A673 (cell line): ENCODE results near the gene TENM4. TPM values are rescaled to one million over a fixed set of nuclear protein-coding genes. Genes with fewer than 3 reads are reported as not detected.

Source experiments
- BruUV-seq: library from RNA; stranded (reverse); fragments of 400-500 nt; replicated peaks from 2 replicates; lab custom pipeline; 2021; lab: Mats Ljungman, UMichigan
- CTCF ChIA-PET: fragments of 300-600 bp; sonication (Branson Sonifier 250); formaldehyde crosslinking; loops from one replicate; lab custom pipeline; 2022; ENCODE audit warnings: antibody characterized with exemption; lab: Charles Lee
- POLR2A ChIA-PET: fragments of 300-600 bp; sonication (Branson Sonifier 250); formaldehyde crosslinking; loops from one replicate; lab custom pipeline; 2022; ENCODE audit warnings: antibody characterized with exemption; ENCODE audit not compliant: low non-redundant PET; lab: Charles Lee
- DNase-seq: peaks from one replicate; pipeline ENCODE4 v3.0.0-alpha.2; 2015; ENCODE audit warnings: low spot score
- H3K27ac ChIP-seq: fragments of 200-600 bp; sonication (generic); 2 replicates; pipeline ENCODE4 v1.5.1; 2016; ENCODE audit warnings: mixed run types, low read depth, mild to moderate bottlenecking, mixed read lengths, antibody characterized with exemption, low read length; ENCODE audit not compliant: poor library complexity, severe bottlenecking
- H3K27me3 ChIP-seq: fragments of 200-600 bp; sonication (generic); replicated peaks from 2 replicates; pipeline ENCODE4 v1.6.1; 2017; ENCODE audit warnings: mixed run types, low read depth, mild to moderate bottlenecking, mixed read lengths, antibody characterized with exemption, low read length; ENCODE audit not compliant: insufficient read depth, poor library complexity
- H3K36me3 ChIP-seq: fragments of 200-600 bp; sonication (generic); 2 replicates; pipeline ENCODE4 v1.6.1; 2016; ENCODE audit warnings: mixed run types, mild to moderate bottlenecking, mixed read lengths, antibody characterized with exemption, low read length; ENCODE audit not compliant: insufficient read depth, poor library complexity, severe bottlenecking
- H3K4me1 ChIP-seq: fragments of 200-600 bp; sonication (generic); 2 replicates; pipeline ENCODE4 v1.6.1; 2017; ENCODE audit warnings: mixed run types, mild to moderate bottlenecking, mixed read lengths, antibody characterized with exemption, low read length; ENCODE audit not compliant: insufficient read depth, poor library complexity, severe bottlenecking
- H3K4me3 ChIP-seq: fragments of 200-600 bp; sonication (generic); 2 replicates; pipeline ENCODE4 v1.5.1; 2016; ENCODE audit warnings: low read depth, mixed run types, mild to moderate bottlenecking, mixed read lengths, low read length; ENCODE audit not compliant: poor library complexity, severe bottlenecking
- H3K9me3 ChIP-seq: fragments of 200-600 bp; sonication (generic); 2 replicates; pipeline ENCODE4 v1.6.1; 2016; ENCODE audit warnings: mixed run types, low read depth, mild to moderate bottlenecking, mixed read lengths, antibody characterized with exemption, low read length; ENCODE audit not compliant: poor library complexity, severe bottlenecking
- CTCF ChIP-seq: fragments of 300-800, 200-600 bp; sonication (generic); conservative IDR thresholded peaks from 2 replicates; pipeline ENCODE4 v1.5.1; 2017; ENCODE audit warnings: low read depth, mild to moderate bottlenecking, antibody characterized with exemption, low read length, moderate library complexity, mixed read lengths
- EZH2 ChIP-seq: fragments of 200-600 bp; sonication (generic); IDR thresholded peaks from 2 replicates; pipeline ENCODE4 v1.6.1; 2017; ENCODE audit warnings: borderline replicate concordance, low read depth, mild to moderate bottlenecking, mixed read lengths, antibody characterized with exemption, low read length; ENCODE audit not compliant: poor library complexity, severe bottlenecking
- intact Hi-C: fragments of 100-400 bp; cut with micrococcal nuclease; formaldehyde crosslinking; loops from one replicate; pipeline ENCODE4 v1.10.0; 2022; ENCODE audit not compliant: unreplicated experiment
- total RNA-seq: library from RNA; stranded (reverse); gene quantifications from 2 replicates; pipeline ENCODE4 v1.2.3, GENCODE V29; 2021

Gene TENM4
- total RNA-seq, 1 experiment from 2014 or later = 0.11 TPM

GRCh38 chr11:78646564-78647185 is 794.2 kb downstream of the TENM4 start:
- POLR2A ChIA-PET = no interaction called here
- no peak overlapping the region for H3K27ac ChIP-seq
- H3K4me1 ChIP-seq = no peaks in the 10 kb centered on the region
- no peaks in the 10 kb centered on the region for H3K9me3 ChIP-seq
- no peaks in the 10 kb centered on the region for H3K36me3 ChIP-seq
- H3K27me3 ChIP-seq = peaks cover 3% of the 10 kb centered on the region
- BruUV-seq = no TSS peak
- no peak overlapping the region for H3K4me3 ChIP-seq
- intact Hi-C loops = loop anchor here (1.0 to 5.0 kb wide), 4 partner anchors 69 to 1511 kb away; no protein-coding TSS in a partner anchor
- TF ChIP-seq EZH2 (no peak), CTCF (peak; percentile 98)
- CTCF ChIA-PET = interaction anchor here (2.2 to 3.8 kb wide), 2 partner anchors 70 to 454 kb away, joined by 35 read pairs; no protein-coding TSS in a partner anchor
- DNase-seq = peak; percentile 56

GRCh38 chr11:78645226-78646202 is 795.3 kb downstream of the TENM4 start:
- POLR2A ChIA-PET = no interaction called here
- H3K36me3 ChIP-seq = no peaks in the 10 kb centered on the region
- no peak overlapping the region for H3K27ac ChIP-seq
- H3K4me1 ChIP-seq = no peaks in the 10 kb centered on the region
- H3K9me3 ChIP-seq = no peaks in the 10 kb centered on the region
- H3K27me3 ChIP-seq = peaks cover 12% of the 10 kb centered on the region
- CTCF ChIA-PET = interaction anchor here (0.5 to 3.8 kb wide), 11 partner anchors 41 to 1675 kb away, joined by 3 to 35 read pairs (median 4); no protein-coding TSS in a partner anchor
- TF ChIP-seq EZH2 (no peak), CTCF (peak; percentile 99)
- peak; percentile 73 for DNase-seq
- H3K4me3 ChIP-seq = peak overlapping the region; percentile 17
- no TSS peak for BruUV-seq
- intact Hi-C loops = loop anchor here (1.0 to 5.0 kb wide), 6 partner anchors 70 to 1512 kb away; no protein-coding TSS in a partner anchor

GRCh38 chr11:78643676-78644056 is 797.2 kb downstream of the TENM4 start:
- ChIA-PET CTCF (no interaction called here), POLR2A (no interaction called here)
- Histone ChIP-seq H3K4me1 (no peaks in the 10 kb centered on the region), H3K4me3 (no peak overlapping the region), H3K27me3 (peaks cover 16% of the 10 kb centered on the region), H3K36me3 (no peaks in the 10 kb centered on the region), H3K27ac (no peak overlapping the region), H3K9me3 (no peaks in the 10 kb centered on the region)
- no TSS peak for BruUV-seq
- DNase-seq = no peak
- TF ChIP-seq EZH2 = no peak
- TF ChIP-seq CTCF = no peak
- intact Hi-C loops = loop anchor here (2.0 kb wide), 1 partner anchor 849 kb away; no protein-coding TSS in a partner anchor
